GM13976 (cell line): Measurements from ENCODE around the gene GPRC5B.

ENCODE experiments used
- DNase-seq: peaks from one replicate; pipeline ENCODE4 v3.0.0; 2012; ENCODE audit warnings: low spot score
- CTCF ChIP-seq: IDR thresholded peaks from 2 replicates; pipeline ENCODE4 v1.5.1; 2012; ENCODE audit warnings: borderline replicate concordance, mild to moderate bottlenecking; ENCODE audit not compliant: insufficient read depth; ENCODE audit errors: extremely low read depth, missing control alignments, control extremely low read depth
- in situ Hi-C: fragments of 300-500 bp; cut with MboI; formaldehyde crosslinking; loops from one replicate; pipeline ENCODE4 v1.12.0; 2022; ENCODE audit warnings: low sequenced_read_pairs, mixed read lengths, inconsistent platforms; ENCODE audit not compliant: unreplicated experiment

GPRC5B gene

GRCh38 chr16:19835196-19835595 lies 49.5 kb downstream of the GPRC5B start:
- no peak for TF ChIP-seq CTCF
- in situ Hi-C loops, result no loop called here
- DNase-seq, result no peak

GRCh38 chr16:19833581-19833980 lies 51.1 kb downstream of the GPRC5B start:
- no peak for TF ChIP-seq CTCF
- DNase-seq, result no peak
- in situ Hi-C loops, result no loop called here

GRCh38 chr16:19833176-19833575 lies 51.5 kb downstream of the GPRC5B start:
- TF ChIP-seq CTCF, result no peak
- DNase-seq, result no peak
- in situ Hi-C loops, result no loop called here

GRCh38 chr16:19831678-19832077 lies 53.0 kb downstream of the GPRC5B start:
- in situ Hi-C loops, result no loop called here
- no peak for TF ChIP-seq CTCF
- DNase-seq, result no peak

GRCh38 chr16:19830902-19831560 lies 53.6 kb downstream of the GPRC5B start:
- in situ Hi-C loops, result no loop called here
- no peak for DNase-seq
- TF ChIP-seq CTCF, result no peak

GRCh38 chr16:19829844-19830692 lies 54.6 kb downstream of the GPRC5B start:
- DNase-seq, result no peak

More at GRCh38 chr16:19829844-19830692, 54.6 kb downstream of the GPRC5B start:
- TF ChIP-seq CTCF, result no peak
- in situ Hi-C loops, result no loop called here
